Measurements from ENCODE around the gene PAWR.
A peak's percentile ranks its signal among the peaks of the same experiment; 100 is the strongest.

DNA sequence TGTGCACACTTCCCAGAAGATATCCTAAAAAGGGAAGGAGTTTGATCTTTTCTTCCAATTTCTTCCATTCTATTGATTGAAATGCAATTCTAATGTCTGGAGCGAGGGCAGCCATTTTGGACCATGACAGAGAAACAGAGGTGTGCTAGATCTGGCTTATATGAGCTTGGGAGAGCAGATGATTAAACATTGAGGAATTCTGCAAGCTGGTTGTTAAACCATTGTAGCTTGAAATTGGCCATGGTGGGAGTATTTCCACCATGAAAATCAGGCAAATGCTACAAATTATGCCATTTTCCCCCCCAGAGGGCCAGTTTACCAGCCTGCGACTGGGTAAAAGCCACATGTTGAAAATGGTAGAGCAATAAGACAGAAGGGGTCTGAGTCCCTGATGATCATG, 155.0 kb downstream of the PAWR start:
- TF ChIP-seq EP300 (IDR thresholded peaks at IDR 0.05; ENCODE audit: borderline replicate concordance) = no peak
- TF ChIP-seq RAD21 (IDR thresholded peaks at IDR 0.05; ENCODE audit: low read depth) = no peak
- no peak for TF ChIP-seq TCF12 (IDR thresholded peaks at IDR 0.05; ENCODE audit: low read depth)
- TF ChIP-seq, protein P1, sequence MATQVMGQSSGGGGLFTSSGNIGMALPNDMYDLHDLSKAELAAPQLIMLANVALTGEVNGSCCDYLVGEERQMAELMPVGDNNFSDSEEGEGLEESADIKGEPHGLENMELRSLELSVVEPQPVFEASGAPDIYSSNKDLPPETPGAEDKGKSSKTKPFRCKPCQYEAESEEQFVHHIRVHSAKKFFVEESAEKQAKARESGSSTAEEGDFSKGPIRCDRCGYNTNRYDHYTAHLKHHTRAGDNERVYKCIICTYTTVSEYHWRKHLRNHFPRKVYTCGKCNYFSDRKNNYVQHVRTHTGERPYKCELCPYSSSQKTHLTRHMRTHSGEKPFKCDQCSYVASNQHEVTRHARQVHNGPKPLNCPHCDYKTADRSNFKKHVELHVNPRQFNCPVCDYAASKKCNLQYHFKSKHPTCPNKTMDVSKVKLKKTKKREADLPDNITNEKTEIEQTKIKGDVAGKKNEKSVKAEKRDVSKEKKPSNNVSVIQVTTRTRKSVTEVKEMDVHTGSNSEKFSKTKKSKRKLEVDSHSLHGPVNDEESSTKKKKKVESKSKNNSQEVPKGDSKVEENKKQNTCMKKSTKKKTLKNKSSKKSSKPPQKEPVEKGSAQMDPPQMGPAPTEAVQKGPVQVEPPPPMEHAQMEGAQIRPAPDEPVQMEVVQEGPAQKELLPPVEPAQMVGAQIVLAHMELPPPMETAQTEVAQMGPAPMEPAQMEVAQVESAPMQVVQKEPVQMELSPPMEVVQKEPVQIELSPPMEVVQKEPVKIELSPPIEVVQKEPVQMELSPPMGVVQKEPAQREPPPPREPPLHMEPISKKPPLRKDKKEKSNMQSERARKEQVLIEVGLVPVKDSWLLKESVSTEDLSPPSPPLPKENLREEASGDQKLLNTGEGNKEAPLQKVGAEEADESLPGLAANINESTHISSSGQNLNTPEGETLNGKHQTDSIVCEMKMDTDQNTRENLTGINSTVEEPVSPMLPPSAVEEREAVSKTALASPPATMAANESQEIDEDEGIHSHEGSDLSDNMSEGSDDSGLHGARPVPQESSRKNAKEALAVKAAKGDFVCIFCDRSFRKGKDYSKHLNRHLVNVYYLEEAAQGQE (IDR thresholded peaks at IDR 0.05; ENCODE audit: low read depth) = no peak
- TF ChIP-seq CREB1 (IDR thresholded peaks at IDR 0.05; ENCODE audit: low read depth) = no peak
- TF ChIP-seq TAF1 (IDR thresholded peaks at IDR 0.05; ENCODE audit: low read depth) = no peak
- TF ChIP-seq, protein P2, sequence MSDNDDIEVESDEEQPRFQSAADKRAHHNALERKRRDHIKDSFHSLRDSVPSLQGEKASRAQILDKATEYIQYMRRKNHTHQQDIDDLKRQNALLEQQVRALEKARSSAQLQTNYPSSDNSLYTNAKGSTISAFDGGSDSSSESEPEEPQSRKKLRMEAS (IDR thresholded peaks at IDR 0.05) = no peak
- TF ChIP-seq YY1 (IDR thresholded peaks at IDR 0.05; ENCODE audit: low read depth) = peak; percentile 56; the same call in 1 of the 2 replicates
- TF ChIP-seq TEAD4 (IDR thresholded peaks at IDR 0.05) = peak; percentile 12; the same call in 1 of the 2 replicates
- TF ChIP-seq FOXM1 (IDR thresholded peaks at IDR 0.05; ENCODE audit: borderline replicate concordance, low read depth) = no peak
- TF ChIP-seq CEBPB (IDR thresholded peaks at IDR 0.05) = no peak
